GM23338 (cell line): ENCODE data around the gene EFNA4. TPM values are rescaled to one million over a fixed set of nuclear protein-coding genes. Genes with fewer than 3 reads are reported as not detected.

ENCODE experiments used
- ATAC-seq: fragments of 200-7000 bp; cut with Tn5 transposase; 3 replicates; pipeline ENCODE4 v1.9.1; 2020
- DNase-seq: peaks from one replicate; pipeline ENCODE4 v3.0.0-alpha.2; 2015; ENCODE audit warnings: low spot score
- H2AFZ ChIP-seq: fragments of 200-600 bp; sonication (generic); 2 replicates; pipeline ENCODE4 v1.8.0; 2016; ENCODE audit warnings: antibody characterized with exemption, mild to moderate bottlenecking, moderate library complexity
- H3F3A ChIP-seq: fragments of 200-600 bp; sonication (generic); replicated peaks from 2 replicates; pipeline ENCODE4 v1.8.0; 2017; ENCODE audit warnings: antibody characterized with exemption, mixed run types, low read depth
- H3K27ac ChIP-seq: fragments of 200-600 bp; sonication (generic); 2 replicates; pipeline ENCODE4 v1.6.1; 2016; ENCODE audit warnings: low read depth
- H3K27me3 ChIP-seq: fragments of 200-600 bp; sonication (generic); 2 replicates; pipeline ENCODE4 v1.8.0; 2016; ENCODE audit warnings: mild to moderate bottlenecking, mixed run types, moderate library complexity; ENCODE audit not compliant: insufficient read depth
- H3K36me3 ChIP-seq: fragments of 200-600 bp; sonication (generic); 2 replicates; pipeline ENCODE4 v1.8.0; 2016; ENCODE audit warnings: mild to moderate bottlenecking; ENCODE audit not compliant: insufficient read depth
- H3K4me1 ChIP-seq: fragments of 200-600 bp; sonication (generic); 2 replicates; pipeline ENCODE4 v1.8.0; 2016; ENCODE audit warnings: mild to moderate bottlenecking, moderate library complexity; ENCODE audit not compliant: insufficient read depth
- H3K4me2 ChIP-seq: fragments of 200-600 bp; sonication (generic); 2 replicates; pipeline ENCODE4 v1.7.1; 2017; ENCODE audit warnings: mixed run types
- H3K4me3 ChIP-seq: fragments of 200-600 bp; sonication (generic); 2 replicates; pipeline ENCODE4 v1.6.1; 2016; ENCODE audit warnings: mixed run types
- H3K79me2 ChIP-seq: fragments of 200-600 bp; sonication (generic); replicated peaks from 2 replicates; pipeline ENCODE4 v1.8.0; 2017; ENCODE audit warnings: mild to moderate bottlenecking; ENCODE audit not compliant: insufficient read depth
- H3K9me2 ChIP-seq: fragments of 200-600 bp; sonication (generic); 2 replicates; pipeline ENCODE4 v1.8.0; 2017; ENCODE audit not compliant: insufficient read depth
- H4K20me1 ChIP-seq: fragments of 200-600 bp; sonication (generic); replicated peaks from 2 replicates; pipeline ENCODE4 v1.8.0; 2017; ENCODE audit warnings: mild to moderate bottlenecking; ENCODE audit not compliant: insufficient read depth
- H3K27ac Mint-ChIP-seq: 2 replicates; pipeline ENCODE4 v1.8.0; 2020; ENCODE audit warnings: inconsistent platforms, mild to moderate bottlenecking, moderate library complexity, mixed read lengths
- H3K27me3 Mint-ChIP-seq: 3 replicates; pipeline ENCODE4 v1.8.0; 2022; ENCODE audit warnings: low read depth, mild to moderate bottlenecking, moderate library complexity, mixed read lengths, inconsistent platforms; ENCODE audit not compliant: insufficient read depth, poor library complexity
- H3K36me3 Mint-ChIP-seq: 3 replicates; pipeline ENCODE4 v1.8.0; 2021; ENCODE audit warnings: low read depth, mild to moderate bottlenecking, inconsistent platforms, moderate library complexity, mixed read lengths
- H3K4me1 Mint-ChIP-seq: 3 replicates; pipeline ENCODE4 v1.8.0; 2020; ENCODE audit warnings: mild to moderate bottlenecking, inconsistent platforms, mixed read lengths
- H3K4me3 Mint-ChIP-seq: 3 replicates; pipeline ENCODE4 v1.8.0; 2021; ENCODE audit warnings: moderate library complexity, mild to moderate bottlenecking, inconsistent platforms, mixed read lengths
- H3K9me3 Mint-ChIP-seq: 3 replicates; pipeline ENCODE4 v1.8.0; 2020; ENCODE audit warnings: moderate library complexity, mild to moderate bottlenecking, inconsistent platforms, mixed read lengths
- CREB1 ChIP-seq: fragments of 250-450 bp; sonication (Bioruptor Pico); IDR thresholded peaks from 2 replicates; pipeline ENCODE4 v1.5.0; 2020; ENCODE audit warnings: low read depth, mild to moderate bottlenecking, moderate library complexity
- EZH2 ChIP-seq: fragments of 200-600 bp; sonication (generic); IDR thresholded peaks from one replicate; pipeline ENCODE4 v1.8.0; 2017; ENCODE audit warnings: antibody characterized with exemption, mild to moderate bottlenecking, low read depth; ENCODE audit not compliant: unreplicated experiment
- JUNB ChIP-seq: IDR thresholded peaks from one replicate; pipeline ENCODE4 v1.6.1; 2016; ENCODE audit warnings: antibody characterized with exemption; ENCODE audit not compliant: unreplicated experiment
- ZNF114 ChIP-seq: fragments of 250-450 bp; sonication (Bioruptor Pico); IDR thresholded peaks from 2 replicates; pipeline ENCODE4 v1.5.0; 2020; ENCODE audit warnings: mild to moderate bottlenecking, moderate library complexity
- ZNF462 ChIP-seq: fragments of 250-450 bp; sonication (Bioruptor Pico); IDR thresholded peaks from 2 replicates; pipeline ENCODE4 v1.5.0; 2020; ENCODE audit warnings: mild to moderate bottlenecking, moderate library complexity
- polyA plus RNA-seq: library from polyadenylated mRNA; unstranded; fragments of >200 nt; fragmentation: Nextera tagmentation; extraction: Ambion mirVana; gene quantifications from 2 replicates; pipeline ENCODE4 v1.2.1, GENCODE V29; 2016
- total RNA-seq: library from RNA; depleted of rRNA; stranded (reverse); fragments of >200 nt; shearing (Covaris generic); gene quantifications from 2 replicates; pipeline ENCODE4 v1.2.3, GENCODE V29; 2014

Gene EFNA4
- total and polyA plus RNA-seq, 2 experiments from 2014 or later, result 11.1 to 22.9 TPM

- ATAC-seq (peak; percentile 2), DNase-seq (no peak)
- Mint-ChIP-seq H3K36me3 (no peaks in the 10 kb centered on the region; the same call in 2 of the 3 replicates), H3K9me3 (no peaks in the 10 kb centered on the region), H3K27me3 (peaks cover 73% of the 10 kb centered on the region), H3K27ac (no peak overlapping the region), H3K4me3 (peak overlapping the region; percentile 80), H3K4me1 (peaks cover 35% of the 10 kb centered on the region)
- H3K79me2 ChIP-seq, result no peaks in the 10 kb centered on the region
- no peaks in the 10 kb centered on the region for H3K9me2 ChIP-seq
- peak overlapping the region; percentile 83 for H3K4me3 ChIP-seq
- no peaks in the 10 kb centered on the region for H3K36me3 ChIP-seq
- no peak overlapping the region; the same call in 1 of the 2 replicates for H2AFZ ChIP-seq
- H4K20me1 ChIP-seq, result peaks cover 6% of the 10 kb centered on the region; the same call in 1 of the 2 replicates
- no peak overlapping the region for H3K27ac ChIP-seq
- H3K27me3 ChIP-seq, result peaks cover 90% of the 10 kb centered on the region
- TF ChIP-seq EZH2, result peak; percentile 46
- TF ChIP-seq ZNF114 (CRISPR knock-in tag), result no peak
- TF ChIP-seq CREB1 (CRISPR knock-in tag), result no peak
- TF ChIP-seq JUNB, result no peak
- TF ChIP-seq ZNF462 (CRISPR knock-in tag), result no peak
- H3K4me2 ChIP-seq, result peak overlapping the region; percentile 92
- peaks cover 18% of the 10 kb centered on the region; the same call in 1 of the 2 replicates for H3F3A ChIP-seq
- peaks cover 25% of the 10 kb centered on the region for H3K4me1 ChIP-seq
These were observed 16.2 kb downstream of the EFNA4 start for GRCh38 chr1:155079487-155080311.
